GM11168 (cell line): Measurements from ENCODE around the gene MAPK8.

Experiments used
- in situ Hi-C: fragments of 300-500 bp; cut with MboI; formaldehyde crosslinking; loops from one replicate; pipeline ENCODE4 v1.12.0; 2022; ENCODE audit warnings: low sequenced_read_pairs; ENCODE audit not compliant: unreplicated experiment

The MAPK8 gene

DNA sequence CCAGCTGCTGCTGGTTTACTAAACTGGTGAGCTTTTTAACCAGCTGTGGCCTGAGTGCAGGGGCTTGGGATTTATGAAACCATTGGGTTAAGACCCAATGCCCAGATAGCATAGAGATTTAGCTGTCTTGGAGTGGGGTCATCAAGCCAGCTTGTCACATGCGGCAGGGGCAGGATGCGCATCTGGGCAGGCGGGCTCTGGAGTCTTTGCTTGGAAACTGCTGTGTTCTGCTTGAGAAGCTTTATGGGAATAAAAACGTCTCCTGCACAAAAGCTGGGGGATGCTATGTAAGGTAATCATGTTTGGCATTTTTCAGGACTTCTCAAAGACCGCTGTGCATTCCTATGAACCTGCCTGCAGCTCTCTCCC is 136.3 kb downstream of the MAPK8 start:
- in situ Hi-C loops, result no loop called here

DNA sequence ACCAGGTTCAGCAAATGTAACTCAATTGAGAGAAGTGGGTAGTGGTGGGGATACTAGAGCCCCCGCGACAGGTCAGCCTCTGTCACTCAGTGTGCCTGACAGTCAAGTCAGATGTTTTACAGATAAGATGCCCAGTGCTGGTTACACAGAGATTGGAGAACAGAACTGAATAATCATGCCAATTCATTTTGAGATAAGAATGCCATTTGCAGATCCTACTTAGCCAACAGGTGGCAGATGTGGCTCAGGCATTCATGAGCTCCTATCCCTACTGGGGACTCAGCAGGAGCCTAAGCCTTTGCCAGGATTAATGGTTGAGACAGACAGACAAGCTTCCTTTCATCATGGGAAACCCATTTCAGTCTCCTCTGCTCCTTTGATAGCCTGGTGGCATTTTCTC is 137.8 kb downstream of the MAPK8 start:
- in situ Hi-C loops, result no loop called here

DNA sequence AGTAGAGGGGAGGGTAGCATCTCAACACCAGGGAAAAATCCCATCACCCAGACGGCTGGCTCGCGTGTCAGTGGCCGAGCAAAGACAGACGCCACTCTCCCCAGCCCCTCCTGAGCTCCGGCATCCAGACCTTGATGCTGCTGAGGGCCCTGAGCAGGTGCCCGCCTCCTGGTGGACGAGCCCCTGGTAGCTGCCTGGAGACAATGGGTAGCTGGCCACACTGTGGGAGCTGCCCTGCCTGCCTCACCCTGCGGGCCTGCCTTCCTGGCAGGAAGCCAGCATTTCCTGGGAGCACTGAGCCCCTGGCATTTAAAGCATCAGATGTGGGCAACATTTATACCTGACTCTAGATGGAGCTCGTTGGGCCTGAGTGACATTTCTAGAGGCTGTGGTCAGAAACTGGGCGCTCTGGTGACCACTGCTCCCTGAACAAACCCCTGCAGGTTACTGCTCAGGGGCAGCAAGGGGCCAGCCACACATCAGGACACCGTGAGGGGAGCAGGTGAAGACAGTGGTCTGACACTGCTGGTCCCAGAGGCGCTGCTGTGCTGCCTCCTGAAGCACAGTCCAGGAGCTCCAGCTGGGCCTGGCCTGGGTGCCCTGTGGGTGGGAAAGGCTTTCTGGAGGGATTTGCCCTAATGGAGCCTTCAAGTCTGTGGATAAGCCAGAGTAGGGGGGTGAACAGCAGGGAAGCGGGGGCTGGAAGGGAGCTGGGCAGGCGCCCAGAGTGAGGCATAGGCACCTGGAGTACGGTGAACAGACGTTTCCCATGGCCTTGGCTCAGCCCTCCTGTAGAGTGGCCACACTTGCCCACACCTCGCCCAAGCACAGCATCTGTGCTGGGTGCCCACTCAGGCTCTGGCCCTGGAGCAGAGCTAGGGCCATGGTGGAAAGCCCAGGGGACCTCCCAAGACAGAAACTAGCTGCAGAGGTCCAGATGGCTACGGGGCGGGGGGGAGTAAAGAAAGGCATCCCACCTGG is 138.7 kb downstream of the MAPK8 start:
- in situ Hi-C loops, result no loop called here

DNA sequence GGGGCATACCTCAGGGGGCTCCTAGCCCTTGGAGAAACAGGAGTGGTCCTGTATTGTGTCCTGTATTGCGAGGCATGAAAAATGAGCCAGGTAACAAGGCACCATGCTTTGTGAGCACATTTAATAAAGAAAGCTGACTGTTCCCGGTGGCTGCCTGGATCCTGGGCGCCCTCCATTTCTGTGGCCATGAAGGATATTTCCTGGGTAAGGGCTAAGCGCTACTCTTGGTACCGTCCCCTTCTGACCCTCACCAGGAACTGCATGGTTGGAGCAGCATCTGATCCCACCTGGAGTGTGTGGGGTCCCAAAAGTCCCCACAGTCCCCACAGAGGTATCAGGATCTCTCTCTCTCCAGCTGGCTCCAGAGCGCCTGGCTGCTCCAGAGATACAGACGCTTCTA is 139.5 kb downstream of the MAPK8 start:
- in situ Hi-C loops, result no loop called here

DNA sequence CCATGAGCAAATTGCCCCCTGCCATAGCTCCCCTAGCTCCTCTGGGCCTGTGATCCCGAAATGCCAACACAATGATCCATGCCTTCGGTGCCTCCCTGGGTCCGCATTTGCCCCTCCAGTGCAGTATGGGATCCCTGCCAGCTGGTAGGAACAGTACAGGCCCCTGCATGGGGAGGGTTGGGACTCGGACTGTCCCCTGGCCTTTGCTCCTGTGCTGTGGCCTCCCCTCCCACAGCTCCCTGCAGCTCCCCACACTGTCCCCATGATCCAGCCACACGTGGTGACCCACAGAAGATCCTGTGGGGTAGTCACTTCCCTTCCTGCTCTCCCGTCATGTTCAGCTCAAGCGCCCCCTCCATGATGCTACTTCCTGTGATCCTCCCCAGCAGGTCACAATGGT is 140.3 kb downstream of the MAPK8 start:
- in situ Hi-C loops, result no loop called here

DNA sequence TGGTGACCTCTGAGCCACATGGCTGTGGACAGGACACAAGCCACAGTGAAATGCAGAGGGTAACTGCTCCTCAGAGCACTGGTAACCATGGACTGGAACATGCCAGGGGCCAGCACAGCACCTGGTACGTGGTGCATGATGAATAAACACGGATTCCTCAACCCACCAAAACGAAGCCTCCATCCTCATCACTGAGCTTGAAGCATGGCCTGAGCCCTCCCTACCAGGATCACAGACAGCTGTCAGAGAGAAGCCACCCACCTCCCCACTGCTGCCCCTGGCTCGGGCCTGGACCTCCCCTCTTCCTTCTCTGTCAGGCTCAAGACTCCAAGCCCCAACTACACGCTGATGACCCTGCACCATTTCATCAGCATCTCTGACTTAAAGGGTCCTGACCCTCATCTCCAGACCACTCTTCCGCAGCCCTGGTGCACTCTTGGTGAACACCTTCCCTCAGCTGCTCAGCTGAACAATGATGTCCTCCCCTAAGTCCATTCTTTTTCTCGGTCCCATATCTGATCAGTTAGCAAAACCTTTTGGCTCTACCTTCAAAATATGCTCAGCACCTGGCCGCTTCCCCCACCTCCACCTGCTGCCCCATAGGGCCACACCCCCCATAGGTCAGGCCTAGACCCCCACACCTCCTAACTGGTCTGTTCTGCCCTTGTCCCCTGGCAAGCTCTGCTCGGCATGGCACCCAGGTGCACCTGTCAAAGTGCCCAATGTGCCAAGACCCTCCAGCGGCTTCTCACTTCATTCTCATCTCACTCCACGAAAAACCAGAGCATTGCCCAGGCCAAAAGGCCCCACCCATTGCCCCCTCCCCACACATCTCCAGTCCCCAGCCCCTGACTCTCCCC is 141.1 kb downstream of the MAPK8 start:
- in situ Hi-C loops, result no loop called here

DNA sequence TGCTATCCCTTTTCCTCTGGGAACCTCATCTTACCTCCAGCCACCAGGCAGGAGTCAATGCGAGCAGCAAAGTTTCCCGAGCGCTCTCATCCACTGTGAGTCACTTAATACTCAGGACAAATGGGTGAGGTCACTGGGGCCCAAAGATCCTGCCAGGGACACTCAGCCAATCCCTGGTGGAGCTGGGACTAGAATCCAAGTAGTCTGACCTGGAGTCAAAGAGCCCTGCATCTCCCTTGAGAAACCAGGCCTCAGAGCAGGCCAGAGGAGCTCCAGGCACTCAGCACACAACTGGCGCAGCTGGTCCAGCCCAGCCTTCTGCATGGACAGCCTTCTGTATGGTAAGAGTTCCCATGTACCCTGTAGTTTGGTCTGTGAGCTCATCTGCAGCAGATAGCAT is 142.3 kb downstream of the MAPK8 start:
- in situ Hi-C loops, result no loop called here

DNA sequence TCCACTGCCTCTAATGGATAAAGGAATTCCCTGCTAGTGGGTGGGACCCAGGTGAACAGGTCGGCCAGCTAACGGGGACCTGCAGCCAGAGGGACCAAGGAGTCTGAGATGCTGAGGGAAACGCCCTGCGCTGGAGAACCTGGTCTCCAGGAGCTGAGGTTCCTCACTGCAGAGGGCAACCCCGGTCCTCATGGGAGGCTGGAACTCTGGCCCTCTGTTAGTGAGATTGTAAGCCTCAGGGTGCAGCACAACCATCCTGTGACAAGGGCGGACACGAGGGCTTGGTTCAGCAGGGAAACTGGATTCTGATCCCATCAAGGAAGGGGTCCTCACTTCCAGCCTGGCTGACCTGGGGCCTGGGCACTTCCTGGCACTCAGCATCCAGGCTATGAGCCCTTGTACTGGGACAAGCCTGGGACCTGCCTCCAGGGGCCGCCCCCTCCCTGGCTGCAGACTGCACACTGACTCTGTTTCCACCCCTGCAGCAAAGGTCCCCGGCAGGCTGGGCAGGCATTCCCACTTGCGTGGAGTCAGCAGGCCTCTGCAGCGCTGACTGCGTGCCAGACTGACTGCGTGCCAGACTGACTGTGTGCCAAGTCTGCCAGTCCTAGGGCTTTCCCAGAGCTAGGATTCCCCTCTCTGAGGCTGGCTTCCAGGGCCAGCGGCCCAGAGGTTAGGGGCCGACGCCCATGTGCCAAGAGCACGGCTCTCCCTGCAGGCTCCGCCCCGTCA is 143.2 kb downstream of the MAPK8 start:
- in situ Hi-C loops, result no loop called here

DNA sequence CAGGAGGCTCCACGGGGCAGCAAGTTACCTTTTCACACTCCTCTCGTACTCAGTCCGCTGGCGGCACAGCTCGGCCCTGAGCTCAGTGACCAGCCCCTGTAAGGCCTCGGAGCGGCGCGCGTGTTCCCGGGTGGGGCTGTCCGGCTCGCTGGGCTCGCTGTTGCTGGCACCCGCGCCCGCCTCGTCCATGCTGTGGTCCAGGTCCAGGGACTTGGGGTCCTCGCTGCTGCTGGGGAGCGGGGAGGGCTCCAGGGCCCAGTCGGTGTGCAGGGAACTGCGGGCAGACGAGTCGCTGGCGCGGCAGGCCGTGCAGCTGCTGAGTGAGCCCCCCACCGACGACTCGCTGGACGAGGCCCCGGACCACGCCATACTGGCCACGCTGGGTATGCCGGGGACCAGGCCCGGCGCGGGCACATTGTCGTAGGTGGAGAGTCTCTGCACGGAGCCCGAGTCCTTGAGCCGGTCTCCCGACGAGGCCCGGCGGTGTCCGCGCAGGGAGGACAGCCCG is 143.8 kb downstream of the MAPK8 start:
- in situ Hi-C loops, result no loop called here

DNA sequence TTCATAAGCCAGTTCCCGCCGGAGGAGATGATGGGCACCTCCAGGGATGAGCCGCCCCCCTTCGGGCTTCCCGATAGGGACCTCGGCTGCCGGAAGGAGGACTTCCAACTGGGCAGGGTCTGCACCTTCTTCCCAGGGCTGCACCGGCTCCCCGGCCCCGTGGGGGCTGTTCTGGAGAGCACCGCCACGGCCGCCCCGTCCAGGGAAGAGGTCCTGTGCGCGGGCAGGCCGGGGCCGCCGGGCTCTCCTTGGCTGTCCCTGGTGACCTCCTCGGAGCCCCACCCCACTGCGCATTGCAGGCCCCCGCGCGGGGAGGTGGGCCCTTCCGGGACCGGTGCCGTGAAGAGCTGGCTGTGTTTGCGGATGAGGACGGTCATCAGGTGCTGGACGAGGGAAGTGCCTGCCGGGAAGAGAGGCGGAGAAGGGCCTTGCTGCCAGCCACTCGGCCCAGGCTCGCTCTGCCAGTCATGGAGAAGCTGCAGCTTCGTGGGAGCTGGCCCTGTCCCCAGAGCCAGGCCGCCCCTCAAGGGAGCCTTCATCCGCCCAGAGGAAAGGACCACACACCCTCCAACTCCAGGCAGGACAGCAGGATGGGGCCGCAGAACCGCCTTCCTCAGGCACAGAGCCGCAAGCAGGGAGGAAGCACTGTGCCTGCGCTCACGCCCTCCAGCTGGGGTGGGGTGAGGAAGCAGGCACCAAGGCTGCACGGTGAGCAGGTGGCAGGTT is 144.4 kb downstream of the MAPK8 start:
- in situ Hi-C loops, result no loop called here

DNA sequence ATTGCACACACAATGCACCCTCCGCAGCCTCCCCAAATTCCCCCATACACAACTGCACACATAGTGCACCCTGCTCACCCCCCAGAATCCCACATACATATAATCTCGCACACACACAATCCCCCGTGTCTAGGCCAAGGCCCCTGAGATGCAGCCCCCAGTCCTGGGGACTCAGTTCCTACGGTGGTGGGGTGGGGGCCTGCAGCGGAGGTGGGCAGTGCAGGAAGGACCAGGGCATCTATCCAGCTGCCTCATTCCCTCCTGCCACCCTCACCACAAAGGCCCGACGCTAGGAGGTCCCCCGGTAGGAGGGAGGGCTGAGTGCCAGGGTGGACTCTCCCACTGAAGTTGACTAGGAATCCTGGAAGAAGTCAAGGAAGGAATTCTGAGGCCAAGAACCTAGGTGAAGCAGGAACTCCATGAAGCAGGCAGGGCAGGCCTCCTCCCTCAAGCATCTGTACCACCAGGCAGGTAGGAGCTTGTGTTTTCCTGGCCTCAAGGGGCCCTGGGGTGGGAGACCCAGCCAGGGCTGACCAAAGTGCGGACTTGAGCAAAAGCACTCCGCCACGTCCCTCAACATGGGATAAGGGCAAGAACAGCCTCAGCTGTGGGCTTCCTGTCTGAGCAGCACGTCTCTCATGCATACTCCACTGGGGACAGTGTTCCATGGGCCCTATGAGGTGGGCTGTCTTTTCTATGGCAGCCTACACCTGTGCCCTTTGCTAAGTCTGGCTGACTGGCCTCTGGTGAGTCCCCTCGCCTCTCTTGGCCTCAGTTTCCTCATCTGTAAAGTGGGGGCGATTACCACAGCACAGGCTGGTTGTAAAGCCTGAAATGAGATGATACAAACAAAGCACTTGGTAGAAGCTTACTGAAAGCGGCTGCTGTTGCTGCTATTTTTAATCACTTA is 145.7 kb downstream of the MAPK8 start:
- in situ Hi-C loops, result no loop called here

DNA sequence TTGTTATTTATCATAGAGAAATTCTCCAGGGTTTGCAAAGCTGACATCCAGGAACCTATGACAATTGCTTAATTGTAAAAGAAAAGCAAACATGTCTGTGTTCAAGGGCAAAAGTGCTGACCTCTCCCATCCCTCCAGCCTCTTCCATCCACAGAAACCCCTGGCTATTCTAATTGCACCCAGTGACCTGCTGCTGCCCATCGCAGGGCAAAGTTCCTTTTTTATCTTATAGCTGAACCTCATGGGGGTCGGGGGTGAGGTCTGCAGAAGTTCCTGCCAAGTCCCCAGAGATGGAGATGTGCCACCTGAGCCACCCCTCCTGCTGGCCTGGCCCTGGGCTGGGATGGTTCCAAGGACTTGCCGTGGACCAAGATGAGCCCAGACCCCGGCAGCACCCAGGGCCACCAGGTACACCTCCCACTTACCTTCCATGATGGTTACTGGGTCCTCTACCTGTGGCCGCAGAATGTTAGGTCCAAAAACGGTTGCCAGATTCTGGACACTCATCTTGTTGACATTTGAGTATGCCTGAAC is 146.5 kb downstream of the MAPK8 start:
- in situ Hi-C loops, result no loop called here

DNA sequence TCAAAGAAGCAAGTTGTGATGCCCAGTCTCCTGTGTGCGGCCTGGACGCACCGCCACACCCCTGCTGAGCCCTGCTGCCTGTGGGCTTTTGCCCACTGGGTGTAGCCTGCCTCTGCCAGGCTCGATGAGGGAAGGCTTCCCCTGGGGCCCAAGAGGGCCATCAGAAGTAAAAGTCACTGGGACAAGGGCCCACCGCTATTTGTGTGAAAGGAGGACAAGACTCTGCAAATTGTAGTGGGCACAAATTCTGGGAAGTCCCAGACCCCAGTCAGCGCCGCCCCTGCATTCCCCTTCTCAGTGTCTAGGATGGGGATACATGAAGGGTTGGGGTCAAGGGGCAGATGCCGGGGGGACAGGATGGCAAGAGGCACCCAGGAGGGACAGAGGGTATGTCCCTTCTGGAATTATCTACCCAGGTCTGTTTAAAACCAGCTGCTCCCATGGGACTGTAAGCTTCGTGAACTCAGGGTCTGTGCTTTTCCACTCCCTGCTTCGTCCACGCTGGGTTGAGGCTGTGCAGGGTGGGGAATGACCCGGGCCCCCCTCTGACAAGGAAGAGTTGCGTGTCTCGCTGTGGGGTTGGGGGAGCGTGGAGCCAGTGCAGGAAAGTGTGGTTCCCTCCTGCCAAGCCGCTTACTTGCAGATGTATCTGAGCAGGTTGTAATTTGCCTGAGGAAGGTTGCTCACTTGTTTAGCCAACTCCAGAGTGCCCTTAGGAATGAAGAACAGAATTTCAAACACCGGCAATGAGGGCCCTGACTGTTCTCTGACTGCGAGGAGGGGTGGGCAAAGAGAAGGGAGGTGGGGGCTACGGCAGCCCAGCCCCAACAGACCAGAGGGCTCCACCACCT is 147.2 kb downstream of the MAPK8 start:
- in situ Hi-C loops, result no loop called here

DNA sequence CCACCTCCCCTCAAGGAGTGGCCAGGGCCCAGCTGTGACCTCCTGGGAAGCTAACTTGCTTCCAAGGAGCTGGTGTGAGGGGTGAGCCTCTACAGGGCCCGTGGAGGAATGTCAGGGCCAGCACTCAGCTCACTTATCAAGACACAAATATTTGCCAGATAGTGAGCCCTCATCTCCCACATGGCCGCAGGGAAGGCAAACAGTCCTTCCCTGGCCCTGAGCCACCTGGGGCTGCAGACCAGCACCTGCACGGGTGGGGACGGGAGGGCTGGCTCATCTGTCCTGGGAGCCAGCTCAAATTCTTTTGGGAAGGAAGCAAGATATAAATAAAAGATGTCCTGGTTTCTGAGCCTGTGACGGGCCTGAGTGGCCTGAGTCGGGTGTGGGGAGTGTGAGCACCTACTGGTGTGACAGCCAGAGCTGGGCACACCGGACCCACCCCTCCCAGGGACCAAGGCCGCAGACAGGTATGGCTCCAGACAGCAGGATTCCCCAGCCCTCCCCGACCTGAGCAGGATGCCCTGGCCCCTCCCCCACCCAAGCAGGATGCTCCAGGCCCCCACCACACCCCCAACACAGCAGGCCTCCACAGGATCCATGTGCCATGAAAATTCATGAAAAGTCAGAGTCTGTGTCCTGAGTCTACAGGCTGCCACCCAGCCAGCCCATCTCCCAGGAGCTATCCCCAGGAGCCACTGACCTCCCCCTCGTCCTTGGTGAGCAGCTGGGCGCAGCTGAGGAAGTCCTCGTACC is 148.0 kb downstream of the MAPK8 start:
- in situ Hi-C loops, result no loop called here

DNA sequence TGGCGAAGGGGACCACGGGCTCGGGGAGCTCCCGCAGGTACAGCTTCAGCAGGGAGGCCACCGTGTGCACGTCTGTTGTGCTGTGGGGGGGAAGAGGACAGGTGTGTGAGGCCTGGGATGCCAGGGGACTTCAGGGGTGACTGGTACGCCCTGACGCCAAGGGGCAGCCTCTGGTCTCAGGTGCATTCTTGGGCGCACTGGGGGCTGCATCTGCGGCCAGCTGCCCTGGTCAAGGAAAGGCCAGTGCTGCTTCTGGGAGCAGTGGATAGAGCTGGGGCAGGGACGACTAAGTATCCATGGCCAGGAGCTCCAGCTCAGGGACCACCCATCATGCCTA is 148.5 kb downstream of the MAPK8 start:
- in situ Hi-C loops, result no loop called here

DNA sequence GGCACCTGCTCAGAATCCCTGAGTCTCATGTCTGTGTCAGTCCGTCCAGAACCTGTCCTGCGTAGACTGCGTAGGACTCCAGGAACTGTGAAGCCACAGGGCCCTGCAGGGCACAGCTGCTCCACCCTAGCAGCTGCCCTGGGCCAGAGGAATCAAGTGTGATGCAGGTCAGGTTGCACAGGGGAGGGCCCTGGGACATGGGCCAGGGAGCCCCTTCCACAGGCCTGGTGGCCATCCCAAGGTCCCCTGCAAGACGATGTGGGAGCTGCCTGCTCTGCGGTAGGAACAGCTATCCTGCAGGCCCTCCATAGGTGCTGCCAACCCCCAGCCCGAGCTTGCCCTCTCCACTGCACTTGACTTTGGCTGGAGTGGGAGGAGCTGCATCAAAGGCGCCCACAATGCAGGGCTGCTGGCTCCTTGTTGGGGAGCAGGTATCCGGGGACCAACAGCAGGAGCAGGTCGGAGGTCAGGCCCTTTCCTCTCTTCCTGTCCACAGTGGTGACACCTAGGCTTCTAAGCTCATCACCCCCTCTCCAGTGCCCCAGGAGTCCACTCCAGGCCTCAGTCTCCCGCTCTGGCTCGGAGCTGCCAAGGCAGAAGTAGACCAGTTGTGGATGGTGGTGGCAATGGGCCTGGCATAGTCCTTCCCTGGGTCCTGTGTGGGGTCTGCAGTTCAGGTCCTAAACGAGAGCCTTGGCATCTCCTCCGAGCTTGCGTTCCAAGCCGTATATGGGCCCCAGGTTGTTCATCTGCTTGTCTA is 149.1 kb downstream of the MAPK8 start:
- in situ Hi-C loops, result no loop called here
